SK-N-SH treated with all-trans-retinoic acid at 6 μM for 48 hours (cell line): ENCODE results near the gene RAD51B.

Experiments used
- ATAC-seq: fragments of 200-7000 bp; cut with Tn5 transposase; 3 replicates; pipeline ENCODE4 v1.9.1; 2020; ENCODE audit warnings: mild to moderate bottlenecking, moderate library complexity
- ARNTL ChIP-seq: fragments of 450-650 bp; formaldehyde crosslinking; IDR thresholded peaks from 2 replicates; pipeline ENCODE4 v1.5.0; 2020; ENCODE audit warnings: low read depth, mild to moderate bottlenecking, moderate library complexity, borderline replicate concordance
- BACH2 ChIP-seq: fragments of 250-450 bp; sonication (Bioruptor Pico); IDR thresholded peaks from 2 replicates; pipeline ENCODE4 v1.9.0; 2021; ENCODE audit warnings: mild to moderate bottlenecking, borderline replicate concordance
- CREB5 ChIP-seq: fragments of 250-450 bp; sonication (Bioruptor Pico); IDR thresholded peaks from 2 replicates; pipeline ENCODE4 v1.5.1; 2020; ENCODE audit warnings: low read depth, mild to moderate bottlenecking, moderate library complexity
- CSDC2 ChIP-seq: fragments of 250-450 bp; sonication (Bioruptor Pico); IDR thresholded peaks from 2 replicates; pipeline ENCODE4 v1.5.0; 2020; ENCODE audit warnings: mild to moderate bottlenecking, moderate library complexity
- ESRRG ChIP-seq: fragments of 250-450 bp; sonication (Bioruptor Pico); IDR thresholded peaks from 2 replicates; pipeline ENCODE4 v1.6.1; 2021; ENCODE audit warnings: mild to moderate bottlenecking
- GLIS3 ChIP-seq: fragments of 250-450 bp; sonication (Bioruptor Pico); IDR thresholded peaks from 2 replicates; pipeline ENCODE4 v1.5.0; 2020; ENCODE audit warnings: mild to moderate bottlenecking, moderate library complexity
- ISL1 ChIP-seq: fragments of 250-450 bp; sonication (Bioruptor Pico); IDR thresholded peaks from 2 replicates; pipeline ENCODE4 v2.1.2; 2022; ENCODE audit warnings: mild to moderate bottlenecking, moderate library complexity
- OSR1 ChIP-seq: fragments of 250-450 bp; sonication (Bioruptor Pico); IDR thresholded peaks from 2 replicates; pipeline ENCODE4 v1.8.0; 2022; ENCODE audit warnings: moderate library complexity, mild to moderate bottlenecking, inconsistent platforms
- POU6F1 ChIP-seq: fragments of 250-450 bp; sonication (Bioruptor Pico); IDR thresholded peaks from 2 replicates; pipeline ENCODE4 v1.8.0; 2021; ENCODE audit warnings: low read depth, mild to moderate bottlenecking, moderate library complexity, borderline replicate concordance
- RARB ChIP-seq: fragments of 250-450 bp; sonication (Bioruptor Pico); IDR thresholded peaks from 2 replicates; pipeline ENCODE4 v1.8.0; 2021; ENCODE audit warnings: mild to moderate bottlenecking, moderate library complexity
- SNAI2 ChIP-seq: fragments of 250-450 bp; sonication (Bioruptor Pico); IDR thresholded peaks from 2 replicates; pipeline ENCODE4 v1.5.0; 2020; ENCODE audit warnings: mild to moderate bottlenecking, moderate library complexity
- TCF4 ChIP-seq: fragments of 250-450 bp; sonication (Bioruptor Pico); IDR thresholded peaks from 2 replicates; pipeline ENCODE4 v1.8.0; 2021; ENCODE audit warnings: mild to moderate bottlenecking, moderate library complexity, borderline replicate concordance
- TOX ChIP-seq: fragments of 250-450 bp; sonication (Bioruptor Pico); IDR thresholded peaks from 2 replicates; pipeline ENCODE4 v1.8.0; 2021; ENCODE audit warnings: mild to moderate bottlenecking, moderate library complexity, borderline replicate concordance
- TSHZ2 ChIP-seq: fragments of 250-450 bp; sonication (Bioruptor Pico); IDR thresholded peaks from 2 replicates; pipeline ENCODE4 v1.5.0; 2020; ENCODE audit warnings: mild to moderate bottlenecking, moderate library complexity
- ZC3H10 ChIP-seq: fragments of 250-450 bp; sonication (Bioruptor Pico); IDR thresholded peaks from 2 replicates; pipeline ENCODE4 v1.5.1; 2021; ENCODE audit warnings: mild to moderate bottlenecking, moderate library complexity
- ZFP3 ChIP-seq: fragments of 250-450 bp; sonication (Bioruptor Pico); IDR thresholded peaks from 2 replicates; pipeline ENCODE4 v1.5.0; 2020; ENCODE audit warnings: mild to moderate bottlenecking, moderate library complexity
- ZFP30 ChIP-seq: fragments of 450-650 bp; formaldehyde crosslinking; IDR thresholded peaks from 2 replicates; pipeline ENCODE4 v1.5.0; 2022; ENCODE audit warnings: mild to moderate bottlenecking, moderate library complexity
- ZNF565 ChIP-seq: fragments of 450-650 bp; formaldehyde crosslinking; conservative IDR thresholded peaks from 2 replicates; pipeline ENCODE4 v1.5.0; 2020; ENCODE audit warnings: low read depth, mild to moderate bottlenecking, moderate library complexity
- ZNF70 ChIP-seq: fragments of 450-650 bp; formaldehyde crosslinking; IDR thresholded peaks from 2 replicates; pipeline ENCODE4 v1.5.0; 2020; ENCODE audit warnings: mild to moderate bottlenecking, moderate library complexity
- ZNF8 ChIP-seq: fragments of 450-650 bp; formaldehyde crosslinking; IDR thresholded peaks from 2 replicates; pipeline ENCODE4 v1.5.0; 2020; ENCODE audit warnings: mild to moderate bottlenecking, moderate library complexity

The RAD51B gene

GRCh38 chr14:68409387-68409786 is 589.8 kb downstream of the RAD51B start:
- TF ChIP-seq ZNF8 (CRISPR knock-in tag) = no peak
- TF ChIP-seq ZC3H10 (CRISPR knock-in tag) = no peak
- no peak for TF ChIP-seq GLIS3 (CRISPR knock-in tag)
- TF ChIP-seq, all 23 proteins: peak for 0
- ATAC-seq = no peak

GRCh38 chr14:68412505-68413465 is 593.2 kb downstream of the RAD51B start:
- no peak for ATAC-seq
- TF ChIP-seq ISL1 = no peak
- no peak for TF ChIP-seq RARB (CRISPR knock-in tag)
- TF ChIP-seq GLIS3 (CRISPR knock-in tag) = no peak
- TF ChIP-seq SNAI2 (CRISPR knock-in tag) = no peak
- no peak for TF ChIP-seq POU6F1 (CRISPR knock-in tag)
- TF ChIP-seq TOX = no peak
- no peak for TF ChIP-seq BACH2 (CRISPR knock-in tag)
- no peak for TF ChIP-seq ZNF70
- no peak for TF ChIP-seq ZC3H10 (CRISPR knock-in tag)
- no peak for TF ChIP-seq ZFP3 (CRISPR knock-in tag)
- no peak for TF ChIP-seq TSHZ2 (CRISPR knock-in tag)
- TF ChIP-seq ESRRG = no peak

- TF ChIP-seq OSR1 (CRISPR knock-in tag) (no peak), TCF4 (no peak), POU6F1 (CRISPR knock-in tag) (no peak), SNAI2 (CRISPR knock-in tag) (no peak), CSDC2 (CRISPR knock-in tag) (no peak)
- TF ChIP-seq, all 23 proteins: peak for 0
Measured at GRCh38 chr14:68413509-68413908, 593.9 kb downstream of the RAD51B start.

GRCh38 chr14:68414121-68414520 is 594.5 kb downstream of the RAD51B start:
- no peak for TF ChIP-seq SNAI2 (CRISPR knock-in tag)
- TF ChIP-seq ARNTL = no peak
- TF ChIP-seq RARB (CRISPR knock-in tag) = no peak
- TF ChIP-seq CREB5 = no peak
- TF ChIP-seq OSR1 (CRISPR knock-in tag) = no peak
- no peak for TF ChIP-seq ZNF8 (CRISPR knock-in tag)
- TF ChIP-seq ZC3H10 (CRISPR knock-in tag) = no peak
- TF ChIP-seq ZFP30 (CRISPR knock-in tag) = no peak
- TF ChIP-seq ZFP3 (CRISPR knock-in tag) = no peak
- TF ChIP-seq ZNF565 (CRISPR knock-in tag) = no peak
- no peak for TF ChIP-seq CSDC2 (CRISPR knock-in tag)
- TF ChIP-seq GLIS3 (CRISPR knock-in tag) = no peak
- no peak for ATAC-seq

More at GRCh38 chr14:68413509-68413908, 593.9 kb downstream of the RAD51B start:
- no peak for ATAC-seq
